GM21529 (cell line): Measurements from ENCODE around the gene MAST4.

Source experiments
- ATAC-seq: cut with Tn5 transposase; IDR thresholded peaks from one replicate; pipeline ENCODE4 v1.9.1; 2021; ENCODE audit not compliant: unreplicated experiment

The MAST4 gene

DNA sequence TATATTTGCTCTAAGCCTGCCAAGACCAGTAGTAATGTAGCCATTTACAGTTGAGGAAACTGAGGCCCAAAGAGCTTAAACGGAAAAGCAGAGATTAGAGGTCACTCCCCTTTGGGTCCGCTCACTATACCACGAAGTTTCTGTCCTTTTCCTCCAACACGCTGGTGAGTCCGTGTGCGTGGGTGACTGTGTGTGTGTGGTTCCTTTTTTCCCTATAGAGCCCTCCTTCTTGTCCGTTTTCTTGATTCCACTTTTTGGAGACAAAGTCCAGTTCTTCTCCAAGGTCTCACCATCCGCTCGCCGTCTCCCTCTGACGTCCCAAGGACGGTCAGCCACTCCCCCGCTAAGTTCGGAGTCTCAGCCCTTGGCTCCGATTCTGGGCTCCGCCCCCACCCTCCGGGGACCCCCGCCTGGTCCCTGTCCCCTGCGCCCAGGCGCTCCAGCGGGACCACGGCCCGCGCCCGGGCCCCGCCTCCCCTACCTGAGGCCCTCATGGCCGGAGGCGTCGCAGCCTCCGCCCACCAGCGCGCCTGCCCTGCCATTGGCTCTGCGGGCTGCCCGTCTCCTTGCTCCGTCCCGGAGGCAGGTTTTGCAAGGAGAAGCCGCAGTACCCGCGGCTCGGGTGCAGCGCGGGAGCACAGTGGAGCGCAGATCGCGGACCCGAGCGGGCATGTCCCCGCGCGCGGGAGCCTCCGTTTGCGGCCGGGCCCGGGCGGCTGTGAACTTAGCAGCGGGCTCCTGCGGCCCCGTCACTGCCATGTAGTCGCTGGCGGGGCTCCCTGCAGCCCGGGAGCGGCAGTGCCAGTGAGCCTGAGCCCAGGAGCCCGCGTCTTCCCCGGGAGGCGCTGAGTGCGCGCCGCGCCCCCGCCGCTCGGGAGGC lies at the start of gene MAST4:
Gene MAST4 (plus strand): TSS at position 638 of the 880 bp plus-strand sequence. CDS start 263 bp downstream, outside the sequence.
- peak; percentile 97 for ATAC-seq

- ATAC-seq: no peak
Measured at GRCh38 chr5:66546541-66546940, 49.7 kb upstream of the MAST4 start.

DNA sequence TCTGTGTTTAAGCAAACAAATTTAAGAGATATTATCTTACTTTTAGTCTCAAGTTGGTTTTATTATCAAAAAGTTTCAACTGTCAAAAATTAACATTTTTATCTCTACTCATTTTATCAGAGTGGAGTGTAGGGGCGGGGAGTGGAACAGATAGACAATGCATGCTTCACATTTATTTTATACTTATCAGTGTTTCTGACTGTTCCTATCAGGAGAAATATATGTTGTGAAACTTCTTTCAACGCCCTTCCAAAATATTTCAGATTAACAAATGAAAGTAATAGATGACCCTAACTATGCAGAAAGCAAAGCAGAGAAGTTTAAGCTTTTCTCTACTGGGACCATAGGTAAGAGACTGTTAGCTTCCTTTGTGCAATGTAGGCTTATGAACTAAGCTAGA lies 44.9 kb upstream of the MAST4 start:
- ATAC-seq: no peak

GRCh38 chr5:66551945-66552344 lies 44.2 kb upstream of the MAST4 start:
- ATAC-seq: no peak

DNA sequence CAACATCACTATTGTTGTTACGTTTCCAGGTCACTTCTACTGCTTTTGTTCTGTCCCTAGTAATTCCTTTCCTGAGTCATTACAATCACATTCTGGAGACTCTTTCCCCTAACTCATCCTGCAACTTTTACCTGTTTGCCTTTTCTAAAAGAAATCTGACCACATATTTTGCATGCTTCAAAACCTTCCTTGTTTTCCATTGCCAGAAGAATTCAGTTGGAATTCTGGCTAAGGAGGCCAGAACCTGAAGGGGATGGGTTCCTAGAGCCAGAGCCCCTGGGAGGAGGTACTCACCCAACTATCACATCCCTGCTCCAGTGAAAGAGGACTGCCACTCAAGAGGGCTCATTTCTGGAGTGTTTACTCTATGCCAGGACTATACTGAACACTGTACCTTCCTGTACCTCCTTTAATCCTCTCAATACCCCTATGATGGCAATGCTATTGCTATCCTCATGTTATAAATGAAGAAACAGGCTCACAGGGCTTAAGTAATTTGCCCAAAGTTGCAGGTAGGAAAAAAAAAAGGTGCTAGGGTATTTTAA lies 42.8 kb upstream of the MAST4 start:
- ATAC-seq: no peak

DNA sequence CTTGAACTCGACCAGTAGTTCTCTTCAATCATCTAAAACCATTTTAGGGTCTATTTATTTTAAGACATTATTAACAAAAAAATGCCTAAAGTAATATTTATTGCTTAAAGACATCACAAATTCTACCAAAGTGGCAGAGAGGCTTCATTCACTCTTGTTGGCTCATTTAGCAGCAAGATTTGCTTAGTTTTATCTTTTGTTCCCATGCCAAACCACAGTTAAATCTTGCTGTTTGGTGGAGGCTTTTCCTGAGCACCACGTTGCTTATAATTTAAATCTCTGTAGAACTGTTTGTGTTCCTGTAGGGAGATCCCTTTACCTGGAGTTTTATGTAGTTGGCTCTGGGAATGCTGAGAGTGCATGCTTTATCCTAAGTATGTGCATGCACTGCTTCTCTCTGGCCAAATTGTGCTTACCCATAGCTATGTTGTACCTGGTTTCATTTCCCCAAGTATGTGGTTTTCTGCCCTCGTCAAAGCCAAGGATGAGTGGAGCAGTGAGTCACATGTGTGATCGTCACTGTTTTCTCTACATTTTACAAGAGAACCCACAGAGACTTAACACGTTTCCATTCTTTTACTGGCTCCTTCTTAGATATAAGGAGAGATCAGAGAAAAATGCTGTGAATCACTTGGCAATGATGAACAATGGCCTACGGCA lies 42.1 kb upstream of the MAST4 start:
- ATAC-seq: peak; percentile 95

- ATAC-seq: no peak
Measured at GRCh38 chr5:66554884-66555283, 41.3 kb upstream of the MAST4 start.

- ATAC-seq: peak; percentile 74
Measured at GRCh38 chr5:66558560-66558959, 37.6 kb upstream of the MAST4 start.

- no peak for ATAC-seq
Measured at GRCh38 chr5:66560371-66560770, 35.8 kb upstream of the MAST4 start.

GRCh38 chr5:66561256-66561990 lies 34.8 kb upstream of the MAST4 start:
- no peak for ATAC-seq

DNA sequence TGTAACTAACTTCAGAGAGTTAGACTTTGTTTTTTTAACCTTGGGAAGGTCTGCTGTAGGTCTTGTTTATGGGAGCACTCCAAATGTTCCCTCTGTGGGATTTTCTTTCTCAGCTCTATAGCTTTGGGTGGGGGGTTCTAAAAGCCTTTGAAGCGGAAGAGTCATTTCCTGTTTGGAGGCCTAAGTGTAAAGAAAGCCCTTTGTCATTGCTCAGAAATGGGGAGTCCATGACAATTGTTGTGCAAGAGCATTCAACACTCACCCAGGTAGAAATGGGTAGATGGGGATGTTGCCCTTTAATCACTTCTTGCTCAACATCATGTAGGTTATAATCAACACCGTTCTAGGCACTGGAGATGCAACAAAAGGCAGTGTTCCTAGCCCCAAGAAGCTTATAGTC lies 30.3 kb upstream of the MAST4 start:
- ATAC-seq: no peak

- ATAC-seq: no peak
Measured at GRCh38 chr5:66567474-66567873, 28.7 kb upstream of the MAST4 start.

GRCh38 chr5:66570201-66570600 lies 26.0 kb upstream of the MAST4 start:
- ATAC-seq: no peak

- no peak for ATAC-seq
Measured at GRCh38 chr5:66573733-66574132, 22.5 kb upstream of the MAST4 start.

DNA sequence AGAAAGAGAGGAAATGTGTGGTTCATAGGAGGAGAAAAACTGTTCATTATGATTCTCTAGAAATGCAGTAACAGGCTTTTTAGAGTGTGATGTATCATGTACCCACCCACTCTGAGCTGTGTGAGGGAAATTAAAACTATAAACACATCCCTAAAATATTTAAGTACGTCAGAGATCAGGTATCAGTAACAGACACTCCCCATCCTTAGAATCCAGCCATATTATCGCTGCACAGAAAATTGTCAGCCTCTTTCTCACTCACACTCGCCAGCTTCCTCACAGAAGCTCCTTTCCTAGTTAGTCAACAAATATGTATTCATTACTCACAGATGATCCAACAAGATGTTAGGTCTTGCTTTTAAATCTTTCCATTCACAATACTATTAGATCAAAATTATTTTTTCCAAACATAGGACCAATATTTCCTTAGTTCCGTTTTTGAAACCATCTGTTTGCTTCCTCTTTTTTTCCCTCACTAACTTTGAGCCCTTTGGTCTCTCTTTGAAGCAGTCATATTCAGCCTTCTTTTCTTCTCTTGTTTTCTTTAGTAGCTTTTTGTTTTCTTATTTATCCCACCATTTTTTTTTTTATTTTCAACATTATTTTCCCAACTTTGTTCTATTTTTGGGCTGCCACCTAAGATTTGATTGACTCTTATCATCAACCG lies 13.6 kb upstream of the MAST4 start:
- no peak for ATAC-seq

- no peak for ATAC-seq
Measured at GRCh38 chr5:66585291-66585690, 10.9 kb upstream of the MAST4 start.

DNA sequence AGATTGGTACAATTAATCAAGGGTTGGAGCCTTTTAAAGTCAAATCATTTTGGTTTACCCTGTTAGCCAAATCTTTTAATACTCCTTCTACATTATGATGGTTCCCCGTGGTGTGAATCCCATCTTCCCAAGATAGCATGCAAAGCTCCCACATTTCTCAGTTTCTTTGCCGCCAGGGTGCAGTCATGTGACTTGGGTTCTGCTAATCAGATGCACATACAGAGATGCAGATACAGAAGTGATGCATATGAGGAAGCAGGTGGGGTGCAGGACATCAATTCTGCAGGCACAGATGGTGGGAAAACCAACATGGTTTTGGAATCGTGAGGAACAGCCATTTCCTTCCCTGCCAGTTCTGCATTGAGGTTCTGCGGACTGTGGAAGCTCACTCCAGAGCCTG lies 8.4 kb upstream of the MAST4 start:
- ATAC-seq: no peak

GRCh38 chr5:66596636-66597182 lies 516 bp downstream of the MAST4 start:
- ATAC-seq: peak; percentile 18

GRCh38 chr5:66597183-66597757 lies 1.1 kb downstream of the MAST4 start:
- no peak for ATAC-seq

- ATAC-seq: no peak
Measured at GRCh38 chr5:66602621-66603020, 6.4 kb downstream of the MAST4 start.
